Duodenal mucosa (tissue), 2 donors: ENCODE data around the gene C2CD3.

ENCODE experiments used
- H3K27ac ChIP-seq: one replicate; pipeline ENCODE4 v1.7.0; 2013; ENCODE audit warnings: low read depth, low read length
- H3K27me3 ChIP-seq, 2 donors: one replicate each; pipeline ENCODE4 v1.7.0; 2013; ENCODE audit warnings: low read length in 2 of 2, control low read depth in 1 of 2; ENCODE audit not compliant: insufficient read depth in 2 of 2, control insufficient read depth in 1 of 2
- H3K36me3 ChIP-seq, 2 donors: one replicate each; pipeline ENCODE4 v1.7.0; 2013; ENCODE audit warnings: low read length in 2 of 2, control low read depth in 1 of 2; ENCODE audit not compliant: insufficient read depth in 2 of 2, control insufficient read depth in 1 of 2
- H3K4me1 ChIP-seq, 2 donors: one replicate each; pipeline ENCODE4 v1.7.0; 2013; ENCODE audit warnings: low read length in 2 of 2, control low read depth in 1 of 2; ENCODE audit not compliant: insufficient read depth in 2 of 2, control insufficient read depth in 1 of 2
- H3K4me3 ChIP-seq, 2 donors: one replicate each; pipeline ENCODE4 v1.7.0; 2013; ENCODE audit warnings: low read length in 2 of 2, low read depth in 1 of 2
- H3K9ac ChIP-seq, 2 donors: one replicate each; pipeline ENCODE4 v1.7.0; 2013; ENCODE audit warnings: low read length in 2 of 2, low read depth in 1 of 2
- H3K9me3 ChIP-seq, 2 donors: one replicate each; pipeline ENCODE4 v1.7.0; 2013; ENCODE audit warnings: low read length in 2 of 2, control low read depth in 1 of 2; ENCODE audit not compliant: control insufficient read depth in 1 of 2

Gene C2CD3

GRCh38 chr11:74015919-74016684 is 154.7 kb downstream of the C2CD3 start:
- peaks cover 47 to 48% of the 10 kb centered on the region in 2 donors for H3K4me1 ChIP-seq
- H3K9me3 ChIP-seq = no peaks in the 10 kb centered on the region
- no peak overlapping the region for H3K27ac ChIP-seq
- no peak overlapping the region for H3K9ac ChIP-seq
- H3K4me3 ChIP-seq = no peak overlapping the region
- H3K27me3 ChIP-seq = no peaks in the 10 kb centered on the region
- peaks cover 0 to 14% of the 10 kb centered on the region in 2 donors for H3K36me3 ChIP-seq

- peaks cover 0 to 14% of the 10 kb centered on the region in 2 donors for H3K36me3 ChIP-seq
- no peaks in the 10 kb centered on the region for H3K9me3 ChIP-seq
- no peak overlapping the region for H3K27ac ChIP-seq
- H3K9ac ChIP-seq = no peak overlapping the region
- H3K4me3 ChIP-seq = no peak overlapping the region
- peaks cover 47 to 52% of the 10 kb centered on the region in 2 donors for H3K4me1 ChIP-seq
- no peaks in the 10 kb centered on the region for H3K27me3 ChIP-seq
Observed at GRCh38 chr11:74014880-74015279, 155.9 kb downstream of the C2CD3 start.

GRCh38 chr11:74013141-74013540 is 157.7 kb downstream of the C2CD3 start:
- Histone ChIP-seq H3K4me3 (no peak overlapping the region), H3K36me3 (peaks cover 0 to 14% of the 10 kb centered on the region in 2 donors), H3K9ac (no peak overlapping the region), H3K9me3 (no peaks in the 10 kb centered on the region), H3K27me3 (no peaks in the 10 kb centered on the region), H3K27ac (no peak overlapping the region), H3K4me1 (peaks cover 39 to 51% of the 10 kb centered on the region in 2 donors)

GRCh38 chr11:74012074-74012809 is 158.6 kb downstream of the C2CD3 start:
- Histone ChIP-seq H3K4me3 (no peak overlapping the region), H3K27me3 (no peaks in the 10 kb centered on the region), H3K36me3 (peaks cover 0 to 14% of the 10 kb centered on the region in 2 donors), H3K27ac (no peak overlapping the region), H3K9me3 (no peaks in the 10 kb centered on the region), H3K9ac (peak overlapping the region in 1 of 2 donors; percentile 21), H3K4me1 (peaks cover 32 to 45% of the 10 kb centered on the region in 2 donors)

- Histone ChIP-seq H3K4me3 (no peak overlapping the region), H3K36me3 (peaks cover 0 to 14% of the 10 kb centered on the region in 2 donors), H3K4me1 (peaks cover 26 to 44% of the 10 kb centered on the region in 2 donors), H3K27ac (no peak overlapping the region), H3K9ac (peak overlapping the region in 1 of 2 donors; percentile 21), H3K27me3 (no peaks in the 10 kb centered on the region), H3K9me3 (no peaks in the 10 kb centered on the region)
Observed at GRCh38 chr11:74011360-74012073, 159.3 kb downstream of the C2CD3 start.

GRCh38 chr11:74010306-74011300 is 160.2 kb downstream of the C2CD3 start:
- Histone ChIP-seq H3K4me1 (peaks cover 25 to 48% of the 10 kb centered on the region in 2 donors), H3K36me3 (peaks cover 0 to 14% of the 10 kb centered on the region in 2 donors), H3K27ac (no peak overlapping the region), H3K9ac (no peak overlapping the region), H3K9me3 (no peaks in the 10 kb centered on the region), H3K27me3 (no peaks in the 10 kb centered on the region), H3K4me3 (no peak overlapping the region)

GRCh38 chr11:74009675-74010305 is 161.0 kb downstream of the C2CD3 start:
- Histone ChIP-seq H3K9me3 (no peaks in the 10 kb centered on the region), H3K27ac (no peak overlapping the region), H3K27me3 (no peaks in the 10 kb centered on the region), H3K36me3 (peaks cover 0 to 14% of the 10 kb centered on the region in 2 donors), H3K4me1 (peaks cover 33 to 54% of the 10 kb centered on the region in 2 donors), H3K9ac (no peak overlapping the region), H3K4me3 (no peak overlapping the region)

GRCh38 chr11:74009230-74009547 is 161.6 kb downstream of the C2CD3 start:
- no peak overlapping the region for H3K9ac ChIP-seq
- H3K27ac ChIP-seq = no peak overlapping the region
- no peak overlapping the region for H3K4me3 ChIP-seq
- no peaks in the 10 kb centered on the region for H3K9me3 ChIP-seq
- H3K27me3 ChIP-seq = no peaks in the 10 kb centered on the region
- peaks cover 0 to 13% of the 10 kb centered on the region in 2 donors for H3K36me3 ChIP-seq
- peaks cover 37 to 57% of the 10 kb centered on the region in 2 donors for H3K4me1 ChIP-seq
